ENCODE measurements around the gene SEMA3D.

Gene SEMA3D

GRCh38 chr7:85022064-85022697, 164.7 kb downstream of the SEMA3D start:
- no peak for TF ChIP-seq CTCF (IDR thresholded peaks at IDR 0.05; ENCODE audit: insufficient read depth, low read depth, low read length, missing control alignments)

GRCh38 chr7:85021101-85021704, 165.7 kb downstream of the SEMA3D start:
- H3K4me3 ChIP-seq (ENCODE audit: low read length), result no peak overlapping the region
- peak; percentile 55 for TF ChIP-seq CTCF (IDR thresholded peaks at IDR 0.05; ENCODE audit: insufficient read depth, low read depth, low read length, missing control alignments)
- DNase-seq (ENCODE audit: low read depth), result peak; percentile 36

More at GRCh38 chr7:85022064-85022697, 164.7 kb downstream of the SEMA3D start:
- DNase-seq (ENCODE audit: low read depth), result no peak
- no peak overlapping the region for H3K4me3 ChIP-seq (ENCODE audit: low read length)

GRCh38 chr7:85019778-85020177, 167.1 kb downstream of the SEMA3D start:
- no peak overlapping the region for H3K4me3 ChIP-seq (ENCODE audit: low read length)
- no peak for TF ChIP-seq CTCF (IDR thresholded peaks at IDR 0.05; ENCODE audit: insufficient read depth, low read depth, low read length, missing control alignments)
- DNase-seq (ENCODE audit: low read depth), result no peak

GRCh38 chr7:85019176-85019575, 167.7 kb downstream of the SEMA3D start:
- no peak overlapping the region for H3K4me3 ChIP-seq (ENCODE audit: low read length)
- DNase-seq (ENCODE audit: low read depth), result no peak
- TF ChIP-seq CTCF (IDR thresholded peaks at IDR 0.05; ENCODE audit: insufficient read depth, low read depth, low read length, missing control alignments), result no peak

- no peak overlapping the region for H3K4me3 ChIP-seq (ENCODE audit: low read length)
- DNase-seq (ENCODE audit: low read depth), result no peak
- no peak for TF ChIP-seq CTCF (IDR thresholded peaks at IDR 0.05; ENCODE audit: insufficient read depth, low read depth, low read length, missing control alignments)
Observed at GRCh38 chr7:85018498-85018897, 168.4 kb downstream of the SEMA3D start.

- no peak for DNase-seq (ENCODE audit: low read depth)
- no peak for TF ChIP-seq CTCF (IDR thresholded peaks at IDR 0.05; ENCODE audit: insufficient read depth, low read depth, low read length, missing control alignments)
Observed at GRCh38 chr7:85016286-85016685, 170.6 kb downstream of the SEMA3D start.

More at GRCh38 chr7:85016286-85016685, 170.6 kb downstream of the SEMA3D start:
- no peak overlapping the region for H3K4me3 ChIP-seq (ENCODE audit: low read length)
